Fibroblast of lung (primary cell): ENCODE data around the gene FOLR2. TPM values are rescaled to one million over a fixed set of nuclear protein-coding genes. Genes with fewer than 3 reads are reported as not detected.
A peak's percentile ranks its signal among the peaks of the same experiment; 100 is the strongest.

ENCODE experiments used
- DNase-seq, 2 donors: peaks; one replicate each; pipeline versions ENCODE4 v3.0.0 to v3.0.0-alpha.2; 2010; ENCODE audit warnings: low read depth in 2 of 2
- H2AFZ ChIP-seq: 2 replicates; pipeline ENCODE4 v1.5.1; 2012; ENCODE audit warnings: low read length, control low read depth, inconsistent platforms
- H3K27ac ChIP-seq: 2 replicates; pipeline ENCODE4 v1.5.1; 2011; ENCODE audit warnings: low read length, control low read depth; ENCODE audit not compliant: insufficient read depth
- H3K27me3 ChIP-seq: 2 replicates; pipeline ENCODE4 v1.5.1; 2011; ENCODE audit warnings: mild to moderate bottlenecking, low read length; ENCODE audit not compliant: control insufficient read depth, insufficient read depth
- H3K36me3 ChIP-seq: 2 replicates; pipeline ENCODE4 v1.5.1; 2011; ENCODE audit warnings: low read length; ENCODE audit not compliant: control insufficient read depth, insufficient read depth
- H3K4me1 ChIP-seq: 2 replicates; pipeline ENCODE4 v1.5.1; 2011; ENCODE audit warnings: low read length; ENCODE audit not compliant: control insufficient read depth, insufficient read depth; ENCODE audit errors: extremely low read depth
- H3K4me2 ChIP-seq: 2 replicates; pipeline ENCODE4 v1.5.1; 2011; ENCODE audit warnings: low read length, control low read depth; ENCODE audit not compliant: insufficient read depth; ENCODE audit errors: extremely low read depth
- H3K4me3 ChIP-seq, 4 experiments: fragments of 200-600 bp in 1 of 4; sonication (generic) in 1 of 4; replicated peaks in 1 of 4; 2 replicates each; pipeline ENCODE4 v1.5.1; 2011 to 2016; ENCODE audit warnings: low read length in 4 of 4, low read depth in 3 of 4, mild to moderate bottlenecking in 3 of 4, control low read depth in 2 of 4, inconsistent platforms in 1 of 4, mixed read lengths in 1 of 4; ENCODE audit not compliant: insufficient read depth in 1 of 4; ENCODE audit errors: control extremely low read depth in 1 of 4
- H3K79me2 ChIP-seq: 2 replicates; pipeline ENCODE4 v1.5.1; 2012; ENCODE audit warnings: mild to moderate bottlenecking, low read length, inconsistent platforms; ENCODE audit not compliant: control insufficient read depth, insufficient read depth
- H3K9ac ChIP-seq: 2 replicates; pipeline ENCODE4 v1.5.1; 2011; ENCODE audit warnings: mild to moderate bottlenecking, low read length, control low read depth; ENCODE audit not compliant: insufficient read depth
- H3K9me3 ChIP-seq: 2 replicates; pipeline ENCODE4 v1.5.1; 2012; ENCODE audit warnings: low read depth, low read length; ENCODE audit not compliant: control insufficient read depth, insufficient read depth
- H4K20me1 ChIP-seq: 2 replicates; pipeline ENCODE4 v1.5.1; 2011; ENCODE audit warnings: low read length; ENCODE audit not compliant: control insufficient read depth, insufficient read depth; ENCODE audit errors: extremely low read depth
- CTCF ChIP-seq, 2 donors: IDR thresholded peaks in 1 of 2; conservative IDR thresholded peaks in 1 of 2; 1 replicate in 1 of 2; 2 replicates in 1 of 2; pipeline ENCODE4 v1.5.1; 2011 to 2012; ENCODE audit warnings: low read length in 2 of 2, control low read depth in 1 of 2, inconsistent platforms in 1 of 2, low read depth in 1 of 2, mild to moderate bottlenecking in 1 of 2
- EZH2 ChIP-seq: IDR thresholded peaks from 2 replicates; pipeline ENCODE4 v1.5.1; 2012; ENCODE audit warnings: low read length, control low read depth, mild to moderate bottlenecking; ENCODE audit errors: missing control alignments
- polyA plus RNA-seq, 2 donors: library from polyadenylated mRNA; depleted of rRNA in 1 of 2; stranded (reverse) in 1 of 2; unstranded in 1 of 2; fragments of >200 nt; gene quantifications; 2 replicates each; pipeline ENCODE4 v1.2.1, GENCODE V29; 2011 to 2012; ENCODE audit warnings: missing spikeins in 1 of 2
- total RNA-seq: library from RNA; depleted of rRNA; stranded (reverse); fragments of >200 nt; gene quantifications from 2 replicates; pipeline ENCODE4 v1.2.1, GENCODE V29; 2014

The FOLR2 gene
- total and polyA plus RNA-seq, 2 donors (not counting 1 experiment from before 2014, with no cell fraction given), result not detected

DNA sequence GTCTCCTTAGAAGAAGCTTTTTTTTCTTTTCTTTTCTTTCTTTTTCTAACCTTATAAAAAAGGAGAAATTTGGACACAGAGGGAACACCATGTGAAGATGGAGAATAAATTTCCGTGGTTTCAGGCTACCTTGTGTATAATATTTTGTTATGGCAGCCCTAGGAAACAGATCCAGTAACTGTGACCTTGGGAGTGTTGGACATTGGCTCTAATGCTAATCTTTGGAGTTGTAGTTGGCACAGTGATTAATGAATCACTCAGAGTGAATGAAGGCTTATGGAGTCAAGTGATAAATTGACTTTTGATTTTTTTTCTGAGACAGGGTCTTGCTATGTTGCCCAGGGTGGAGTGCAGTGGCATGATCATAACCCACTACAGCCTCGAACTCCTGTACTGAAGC, 42.9 kb downstream of the FOLR2 start:
- Histone ChIP-seq H4K20me1 (no peaks in the 10 kb centered on the region), H3K79me2 (no peaks in the 10 kb centered on the region), H3K36me3 (no peaks in the 10 kb centered on the region), H3K27me3 (peaks cover 13% of the 10 kb centered on the region), H3K9ac (no peak overlapping the region), H2AFZ (no peak overlapping the region), H3K9me3 (no peaks in the 10 kb centered on the region), H3K4me1 (no peaks in the 10 kb centered on the region), H3K4me2 (no peak overlapping the region), H3K27ac (no peak overlapping the region), H3K4me3 (no peak overlapping the region)
- DNase-seq, result no peak
- no peak for TF ChIP-seq EZH2
- TF ChIP-seq CTCF (conservative IDR thresholded peaks at IDR 0.05 in 1 of 2, IDR thresholded peaks at IDR 0.05 in 1 of 2; ENCODE audit: low read depth in 1 of 2, low read length in 2 of 2), result no peak

- H3K27ac ChIP-seq, result no peak overlapping the region
- H3K79me2 ChIP-seq, result no peaks in the 10 kb centered on the region
- no peak overlapping the region for H3K9ac ChIP-seq
- H3K9me3 ChIP-seq, result no peaks in the 10 kb centered on the region
- no peaks in the 10 kb centered on the region for H4K20me1 ChIP-seq
- H2AFZ ChIP-seq, result no peak overlapping the region
- H3K4me2 ChIP-seq, result no peak overlapping the region
- no peak overlapping the region for H3K4me3 ChIP-seq
- H3K36me3 ChIP-seq, result no peaks in the 10 kb centered on the region
- TF ChIP-seq EZH2, result no peak
- TF ChIP-seq CTCF (conservative IDR thresholded peaks at IDR 0.05 in 1 of 2, IDR thresholded peaks at IDR 0.05 in 1 of 2; ENCODE audit: low read depth in 1 of 2, low read length in 2 of 2), result no peak
- peaks cover 8% of the 10 kb centered on the region for H3K27me3 ChIP-seq
- DNase-seq, result no peak
- no peaks in the 10 kb centered on the region for H3K4me1 ChIP-seq
Measured at GRCh38 chr11:72260574-72260973, 44.0 kb downstream of the FOLR2 start.

GRCh38 chr11:72263361-72263760, 46.8 kb downstream of the FOLR2 start:
- no peak overlapping the region for H3K9ac ChIP-seq
- no peak overlapping the region for H3K27ac ChIP-seq
- H3K27me3 ChIP-seq, result no peaks in the 10 kb centered on the region
- no peak overlapping the region for H2AFZ ChIP-seq
- H4K20me1 ChIP-seq, result no peaks in the 10 kb centered on the region
- H3K4me2 ChIP-seq, result no peak overlapping the region
- DNase-seq, result peak; percentile 54 to 77
- no peaks in the 10 kb centered on the region for H3K79me2 ChIP-seq
- no peaks in the 10 kb centered on the region for H3K9me3 ChIP-seq
- no peak overlapping the region for H3K4me3 ChIP-seq
- H3K36me3 ChIP-seq, result no peaks in the 10 kb centered on the region
- no peaks in the 10 kb centered on the region for H3K4me1 ChIP-seq
- TF ChIP-seq CTCF (conservative IDR thresholded peaks at IDR 0.05 in 1 of 2, IDR thresholded peaks at IDR 0.05 in 1 of 2; ENCODE audit: low read depth in 1 of 2, low read length in 2 of 2) (no peak), EZH2 (no peak)
